ENCODE data around the gene DDC.
"Not testable (repeated sequence)": the region's sequence is repeated elsewhere in the genome, so short reads cannot be mapped to it uniquely, and the experiment has no call there.

Gene DDC

DNA sequence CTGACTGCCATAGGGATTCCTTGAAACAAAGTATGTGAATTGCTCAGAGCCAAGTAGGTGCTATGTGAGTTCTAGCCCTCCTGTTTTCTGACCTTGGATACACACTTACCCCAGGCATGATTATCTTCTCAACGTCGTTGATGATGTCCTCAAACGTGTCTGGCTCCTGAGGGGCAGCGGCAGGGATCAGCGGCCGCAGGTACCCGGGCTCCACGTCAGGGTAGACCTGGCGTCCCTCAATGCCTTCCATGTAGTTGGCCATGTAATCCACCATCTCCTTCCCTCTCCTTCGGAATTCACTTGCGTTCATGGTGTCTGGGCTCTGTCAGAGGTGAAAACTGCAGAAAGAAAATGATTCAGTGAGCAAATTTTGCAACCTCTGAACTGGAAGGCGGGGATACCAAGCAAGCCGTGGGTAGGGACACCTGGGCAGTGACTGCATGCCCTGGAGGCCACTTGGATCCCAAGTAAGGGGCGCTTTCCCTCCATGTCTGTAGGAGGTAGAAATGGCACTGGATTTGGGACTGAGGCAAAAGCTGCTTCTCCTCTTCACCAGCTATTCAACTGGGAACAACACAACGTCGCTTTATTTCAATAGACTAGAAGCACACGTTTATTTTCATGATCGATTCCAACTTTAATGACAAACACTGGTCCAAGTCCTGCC, 21.3 kb downstream of the DDC start:
- no peak for DNase-seq (ENCODE audit: low read depth)
- H3K4me3 ChIP-seq (ENCODE audit: control insufficient read depth, low read depth, low read length): no peak overlapping the region
- TF ChIP-seq, protein P1, sequence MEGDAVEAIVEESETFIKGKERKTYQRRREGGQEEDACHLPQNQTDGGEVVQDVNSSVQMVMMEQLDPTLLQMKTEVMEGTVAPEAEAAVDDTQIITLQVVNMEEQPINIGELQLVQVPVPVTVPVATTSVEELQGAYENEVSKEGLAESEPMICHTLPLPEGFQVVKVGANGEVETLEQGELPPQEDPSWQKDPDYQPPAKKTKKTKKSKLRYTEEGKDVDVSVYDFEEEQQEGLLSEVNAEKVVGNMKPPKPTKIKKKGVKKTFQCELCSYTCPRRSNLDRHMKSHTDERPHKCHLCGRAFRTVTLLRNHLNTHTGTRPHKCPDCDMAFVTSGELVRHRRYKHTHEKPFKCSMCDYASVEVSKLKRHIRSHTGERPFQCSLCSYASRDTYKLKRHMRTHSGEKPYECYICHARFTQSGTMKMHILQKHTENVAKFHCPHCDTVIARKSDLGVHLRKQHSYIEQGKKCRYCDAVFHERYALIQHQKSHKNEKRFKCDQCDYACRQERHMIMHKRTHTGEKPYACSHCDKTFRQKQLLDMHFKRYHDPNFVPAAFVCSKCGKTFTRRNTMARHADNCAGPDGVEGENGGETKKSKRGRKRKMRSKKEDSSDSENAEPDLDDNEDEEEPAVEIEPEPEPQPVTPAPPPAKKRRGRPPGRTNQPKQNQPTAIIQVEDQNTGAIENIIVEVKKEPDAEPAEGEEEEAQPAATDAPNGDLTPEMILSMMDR (IDR thresholded peaks at IDR 0.05; ENCODE audit: control insufficient read depth, insufficient read depth, low read depth, low read length, missing control alignments): no peak

DNA sequence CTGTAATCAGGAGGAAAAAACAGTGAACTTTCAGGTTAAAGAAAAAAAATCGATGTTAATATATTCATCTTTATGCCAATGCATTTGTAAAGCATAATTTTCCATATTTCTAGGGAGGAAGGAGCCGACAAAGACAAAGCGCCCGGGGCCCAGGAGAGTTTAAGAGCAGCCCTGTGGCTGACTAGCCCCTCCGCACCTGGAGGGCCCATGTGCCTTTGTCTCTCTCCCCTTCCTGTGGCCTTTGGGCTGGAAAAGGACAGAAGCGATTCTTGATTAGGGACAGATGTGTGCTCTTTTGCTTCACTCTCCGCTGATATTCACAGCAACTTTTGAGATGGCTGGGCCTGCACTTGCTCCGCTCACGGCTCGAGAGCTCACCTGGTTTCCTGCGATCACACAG, 23.1 kb downstream of the DDC start:
- H3K4me3 ChIP-seq (ENCODE audit: control insufficient read depth, low read depth, low read length): no peak overlapping the region
- TF ChIP-seq, protein P1 (IDR thresholded peaks at IDR 0.05; ENCODE audit: control insufficient read depth, insufficient read depth, low read depth, low read length, missing control alignments): no peak
- no peak for DNase-seq (ENCODE audit: low read depth)

DNA sequence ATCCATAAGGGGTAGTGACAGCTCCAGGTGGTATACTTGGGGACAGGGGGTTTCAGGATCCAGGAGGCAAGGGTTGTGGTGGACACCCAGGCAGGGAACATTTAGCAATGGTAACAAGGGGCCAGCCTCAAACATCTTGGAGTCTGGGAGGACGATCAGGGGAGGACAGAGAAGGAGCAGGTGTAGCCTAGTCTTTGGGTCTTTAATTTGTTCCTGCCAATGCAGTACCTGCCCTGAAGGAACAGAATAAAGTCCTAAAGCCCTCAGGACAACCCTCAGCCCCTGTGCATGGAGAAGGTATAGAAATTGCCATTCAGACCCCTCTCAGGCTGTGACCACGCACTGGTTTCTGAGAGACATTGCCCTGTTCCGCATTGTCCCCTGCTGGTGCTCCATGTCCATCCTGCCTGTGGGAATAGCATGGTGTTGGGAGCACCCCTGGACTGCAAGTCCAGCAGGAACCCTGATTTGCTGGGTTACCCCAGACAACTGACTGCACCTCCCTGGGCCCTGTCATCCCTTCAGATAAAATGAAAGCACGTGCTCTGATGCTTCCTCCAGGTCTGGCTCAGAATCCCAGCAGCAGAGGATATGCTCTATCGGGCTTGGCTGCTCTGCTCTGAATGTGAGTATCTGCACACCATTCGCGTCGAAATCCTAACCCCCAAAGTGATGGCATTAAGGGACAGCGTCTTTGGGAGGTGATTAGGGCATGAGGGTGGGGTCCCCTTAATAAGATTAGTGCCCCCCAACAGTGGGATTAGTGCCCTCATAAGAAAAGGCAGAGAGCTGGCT, 24.2 kb downstream of the DDC start:
- TF ChIP-seq, protein P1 (IDR thresholded peaks at IDR 0.05; ENCODE audit: control insufficient read depth, insufficient read depth, low read depth, low read length, missing control alignments): no peak
- DNase-seq (ENCODE audit: low read depth): no peak
- H3K4me3 ChIP-seq (ENCODE audit: control insufficient read depth, low read depth, low read length): no peak overlapping the region

DNA sequence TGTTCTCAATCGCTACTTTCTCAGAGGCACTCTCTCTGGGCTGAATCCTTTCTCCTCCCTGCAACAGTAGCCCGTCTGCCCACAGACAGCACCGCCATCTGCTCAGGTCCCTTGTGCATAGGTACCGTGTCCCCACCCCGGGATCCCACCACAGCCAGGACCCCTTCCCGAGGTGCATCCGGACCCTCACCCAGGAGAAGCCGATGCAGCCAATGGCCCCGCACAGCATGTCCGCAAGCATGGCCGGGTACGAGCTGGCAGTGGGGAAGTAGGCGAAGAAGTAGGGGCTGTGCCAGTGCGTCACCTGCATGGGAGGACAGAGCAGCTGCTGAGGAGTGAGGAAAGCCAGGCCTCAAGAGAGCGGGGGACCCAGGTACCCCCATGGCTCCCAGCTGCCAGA, 25.5 kb downstream of the DDC start:
- DNase-seq (ENCODE audit: low read depth): no peak
- TF ChIP-seq, protein P1 (IDR thresholded peaks at IDR 0.05; ENCODE audit: control insufficient read depth, insufficient read depth, low read depth, low read length, missing control alignments): no peak
- H3K4me3 ChIP-seq (ENCODE audit: control insufficient read depth, low read depth, low read length): no peak overlapping the region

DNA sequence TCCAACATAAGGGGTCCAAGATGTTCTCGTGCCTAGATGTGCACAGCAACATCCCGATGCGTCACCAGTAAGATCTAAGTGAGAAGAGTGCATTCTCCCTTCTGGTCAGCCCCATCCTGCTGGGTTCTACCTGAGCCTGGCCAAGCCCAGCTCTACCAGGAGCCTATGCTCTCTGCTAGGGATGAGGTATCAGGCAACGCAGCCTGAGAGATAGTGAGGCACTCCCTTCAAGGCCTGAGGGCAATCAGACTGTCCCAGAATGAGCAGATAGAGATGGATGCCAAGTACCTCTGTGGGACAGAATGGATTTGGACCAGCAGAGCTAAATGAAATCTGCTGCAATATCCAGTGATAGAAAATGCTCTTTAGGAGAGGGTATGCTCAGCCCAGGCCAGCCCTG, 26.7 kb downstream of the DDC start:
- TF ChIP-seq, protein P1 (IDR thresholded peaks at IDR 0.05; ENCODE audit: control insufficient read depth, insufficient read depth, low read depth, low read length, missing control alignments): no peak
- DNase-seq (ENCODE audit: low read depth): no peak
- H3K4me3 ChIP-seq (ENCODE audit: control insufficient read depth, low read depth, low read length): no peak overlapping the region

DNA sequence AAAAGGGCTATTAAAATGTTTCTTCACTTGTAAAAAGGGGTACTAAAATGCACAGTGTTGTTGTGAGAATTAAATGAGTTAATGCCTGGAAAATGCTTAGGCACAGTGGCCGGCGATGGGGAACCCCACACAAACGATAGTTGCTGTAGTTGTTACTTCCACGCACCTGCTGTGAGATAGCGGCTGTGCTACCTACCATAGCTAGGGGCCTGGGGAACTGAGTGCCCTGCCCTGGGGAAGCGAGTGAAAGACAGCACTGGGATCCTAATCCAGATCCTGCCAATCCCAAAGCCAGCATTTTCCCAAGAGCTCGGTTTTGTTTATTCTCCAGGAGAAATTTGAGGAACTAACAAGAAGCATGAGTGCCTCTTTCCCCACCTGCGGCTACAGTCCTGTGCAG, 27.8 kb downstream of the DDC start:
- no peak overlapping the region for H3K4me3 ChIP-seq (ENCODE audit: control insufficient read depth, low read depth, low read length)
- DNase-seq (ENCODE audit: low read depth): no peak
- TF ChIP-seq, protein P1 (IDR thresholded peaks at IDR 0.05; ENCODE audit: control insufficient read depth, insufficient read depth, low read depth, low read length, missing control alignments): no peak

DNA sequence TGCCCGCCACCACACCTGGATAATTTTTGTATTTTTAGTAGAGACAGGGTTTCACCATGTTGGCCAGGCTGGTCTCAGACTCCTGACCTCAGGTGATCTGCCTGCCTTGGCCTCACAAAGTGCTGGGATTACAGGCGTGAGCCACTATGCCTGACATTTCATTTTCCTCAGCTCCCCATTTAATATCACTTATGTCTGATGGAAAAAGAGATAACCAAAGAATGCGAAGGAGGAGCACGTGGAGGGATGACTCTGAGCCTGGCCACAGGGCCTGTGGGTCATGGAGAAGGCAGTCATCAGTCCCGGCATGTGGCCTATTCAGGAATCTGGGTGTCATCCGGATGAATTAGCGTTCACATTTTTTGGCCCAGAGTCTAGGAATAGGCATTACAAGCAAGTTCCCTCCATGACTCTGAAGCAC, 29.9 kb downstream of the DDC start:
- not testable (repeated sequence) for H3K4me3 ChIP-seq (ENCODE audit: control insufficient read depth, low read depth, low read length); DNase-seq (ENCODE audit: low read depth)
